Inflammatory macrophage treated with lipopolysaccharide for 4 hours (primary cell): ENCODE data around the gene OGDHL.
"Not testable (repeated sequence)": the region's sequence is repeated elsewhere in the genome, so short reads cannot be mapped to it uniquely, and the experiment has no call there.

Experiments used
- DNase-seq: peaks from one replicate; pipeline ENCODE4 v3.0.0-alpha.2; 2020

Gene OGDHL

GRCh38 chr10:49738616-49739360 lies 23.3 kb downstream of the OGDHL start:
- DNase-seq = no peak

GRCh38 chr10:49737474-49738201 lies 24.5 kb downstream of the OGDHL start:
- no peak for DNase-seq

DNA sequence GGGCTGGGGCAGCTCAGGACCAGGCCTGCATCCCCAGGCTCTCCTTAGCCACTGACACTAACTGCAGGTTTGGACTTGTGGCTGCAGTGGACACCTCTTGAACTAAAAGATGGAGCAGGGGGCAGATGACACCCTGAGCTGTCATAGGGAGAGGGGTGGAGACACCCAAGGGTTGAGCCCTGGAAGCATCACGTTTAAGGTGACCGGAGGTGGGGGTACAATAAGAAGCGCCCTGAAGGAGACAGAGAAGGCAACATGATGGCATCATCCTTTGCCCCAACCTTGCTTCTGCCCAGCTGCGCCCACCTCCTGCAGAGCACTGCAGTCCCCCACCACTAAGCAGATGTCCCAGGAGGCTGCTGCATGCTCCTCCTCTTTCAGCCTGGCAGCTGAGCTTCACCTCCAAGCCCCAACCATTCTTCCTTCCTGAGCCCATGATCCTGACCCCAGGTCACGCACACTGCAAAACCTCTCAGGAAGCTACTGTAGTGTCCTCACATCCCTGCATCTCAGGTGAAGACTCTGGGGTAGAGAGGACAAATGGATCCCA lies 25.5 kb downstream of the OGDHL start:
- no peak for DNase-seq

DNA sequence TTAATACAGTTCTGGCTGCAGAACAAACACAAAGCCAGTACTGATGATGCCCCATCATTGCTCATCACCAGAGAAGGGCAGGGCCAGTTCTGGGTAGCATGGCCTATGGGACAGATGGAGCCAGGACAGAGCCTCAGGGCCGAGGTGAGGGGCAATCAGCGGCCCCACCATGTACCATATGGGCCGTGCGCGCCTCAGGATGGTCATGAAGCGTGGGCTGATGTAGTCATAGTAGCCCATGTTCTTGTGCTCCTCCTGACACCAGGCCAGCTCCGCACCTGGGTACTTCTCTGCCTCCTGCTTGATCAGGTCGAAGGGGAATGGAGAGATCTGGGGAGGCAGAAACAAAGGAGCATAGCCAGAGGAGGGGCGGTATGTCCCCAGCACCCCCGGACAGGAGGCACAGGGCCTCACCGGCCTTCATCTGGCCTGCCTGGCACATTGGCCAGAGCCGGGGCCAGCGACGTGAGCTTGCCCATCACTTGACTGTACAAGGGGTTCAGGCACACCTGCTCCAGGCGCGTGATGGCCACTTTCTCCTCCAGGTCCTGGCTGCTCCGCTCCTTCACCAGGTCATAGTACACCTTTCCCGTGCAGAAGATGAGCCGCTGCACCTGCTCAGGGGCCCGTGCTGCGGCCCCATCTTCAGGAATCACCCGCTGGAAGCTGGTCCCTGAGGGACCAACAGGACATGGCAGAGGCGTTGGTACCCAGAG lies 26.1 kb downstream of the OGDHL start:
- DNase-seq = no peak

DNA sequence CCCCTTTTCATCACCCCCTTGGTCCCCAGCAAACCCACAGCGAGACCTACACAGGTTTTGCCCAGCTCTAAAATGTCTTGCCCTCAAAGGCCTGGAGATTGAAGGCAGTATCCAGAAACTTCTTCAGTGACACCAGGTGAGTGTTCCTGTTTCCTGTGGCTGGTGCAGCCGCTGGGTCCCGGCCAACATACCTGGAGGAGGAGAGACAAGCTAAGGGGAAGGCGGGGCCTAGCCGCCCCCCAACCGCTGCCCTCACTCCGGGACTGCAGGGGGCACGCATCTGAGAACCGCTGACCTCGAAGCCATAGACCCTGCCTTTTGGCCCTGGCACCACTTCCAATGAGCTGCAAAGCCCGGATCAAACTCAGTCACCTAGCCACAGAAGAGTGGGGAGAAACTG lies 27.0 kb downstream of the OGDHL start:
- no peak for DNase-seq

- no peak for DNase-seq
Observed at GRCh38 chr10:49734676-49735075, 27.4 kb downstream of the OGDHL start.

DNA sequence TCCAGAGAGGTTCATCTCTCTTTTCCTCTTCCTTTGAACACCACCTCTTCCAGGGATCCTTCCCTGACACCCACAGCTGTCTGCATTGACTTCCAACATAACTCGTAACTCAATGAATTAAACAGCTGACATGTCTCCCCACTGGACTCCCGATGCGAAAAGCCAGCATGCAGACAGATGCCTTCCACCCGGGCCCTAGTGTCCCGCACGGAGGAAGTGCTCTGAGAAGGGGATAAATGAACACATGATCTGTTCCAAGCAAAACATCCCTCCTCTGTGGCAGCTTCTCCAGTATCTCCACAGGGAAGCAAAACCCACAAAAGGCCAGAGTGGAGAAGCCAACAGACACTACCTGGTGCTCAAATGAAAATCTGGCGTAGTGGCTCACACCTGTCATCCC lies 28.3 kb downstream of the OGDHL start:
- DNase-seq = no peak

DNA sequence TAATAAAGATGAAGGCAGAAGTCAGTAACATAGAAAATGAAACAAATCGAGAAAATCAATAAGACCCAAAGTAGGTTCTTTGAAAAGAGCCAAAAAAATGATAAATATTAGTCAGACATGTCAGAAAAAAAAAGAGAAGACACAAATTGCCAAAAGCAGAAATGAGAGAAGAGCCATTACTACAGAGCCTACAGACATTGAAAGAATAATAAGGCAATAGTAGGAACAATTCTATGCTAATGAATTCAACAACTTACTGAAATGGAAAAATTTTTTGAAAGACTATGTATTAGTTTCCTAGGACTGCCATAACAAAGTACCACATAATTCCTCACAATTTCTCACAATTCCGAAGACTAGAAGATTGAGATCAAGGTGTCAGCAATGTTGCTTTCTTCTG lies 35.5 kb downstream of the OGDHL start:
- no peak for DNase-seq

- not testable (repeated sequence) for DNase-seq
Observed at GRCh38 chr10:49715157-49715556, 47.0 kb downstream of the OGDHL start.

DNA sequence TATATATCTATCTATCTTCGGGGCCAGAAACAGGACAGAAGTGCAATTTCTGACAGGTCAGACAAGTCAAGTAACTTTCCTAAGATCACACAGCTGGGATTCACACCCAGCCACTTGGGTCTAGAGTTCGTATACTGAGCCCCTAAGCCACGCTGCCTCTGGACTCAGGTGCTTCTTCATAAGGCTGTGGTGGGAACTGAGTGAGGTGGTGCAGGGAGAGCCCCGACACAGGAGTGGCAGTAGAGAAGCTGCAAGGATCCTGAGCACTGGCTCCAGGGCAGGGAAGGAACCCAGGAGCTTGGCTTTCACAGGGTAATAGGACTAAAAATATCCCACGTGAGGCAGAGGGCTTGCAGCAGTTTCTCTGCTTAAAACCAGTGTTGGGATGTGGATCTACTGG lies 48.9 kb downstream of the OGDHL start:
- no peak for DNase-seq

GRCh38 chr10:49711481-49711880 lies 50.6 kb downstream of the OGDHL start:
- no peak for DNase-seq

DNA sequence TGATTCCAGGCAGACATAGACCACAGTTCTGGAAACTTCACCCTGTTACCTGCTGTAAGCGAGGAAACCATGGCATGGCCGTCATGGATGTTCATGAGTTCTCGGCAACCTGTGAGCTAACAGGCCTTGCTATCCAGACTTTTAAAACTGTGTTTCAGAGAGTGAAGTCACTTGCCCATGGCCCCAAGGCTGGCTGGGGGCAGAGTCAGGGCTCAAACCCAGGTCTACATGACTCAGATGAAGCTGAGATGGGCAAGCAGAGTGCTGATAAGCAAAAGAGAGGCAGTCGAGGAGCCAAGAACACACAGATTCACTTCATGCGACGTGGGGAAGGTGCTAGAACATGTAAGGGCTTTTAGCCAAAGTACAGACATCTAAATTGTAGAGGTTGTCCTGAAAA lies 51.2 kb downstream of the OGDHL start:
- DNase-seq = no peak

- DNase-seq = no peak
Observed at GRCh38 chr10:49709934-49710333, 52.2 kb downstream of the OGDHL start.

GRCh38 chr10:49707585-49707984 lies 54.5 kb downstream of the OGDHL start:
- no peak for DNase-seq

DNA sequence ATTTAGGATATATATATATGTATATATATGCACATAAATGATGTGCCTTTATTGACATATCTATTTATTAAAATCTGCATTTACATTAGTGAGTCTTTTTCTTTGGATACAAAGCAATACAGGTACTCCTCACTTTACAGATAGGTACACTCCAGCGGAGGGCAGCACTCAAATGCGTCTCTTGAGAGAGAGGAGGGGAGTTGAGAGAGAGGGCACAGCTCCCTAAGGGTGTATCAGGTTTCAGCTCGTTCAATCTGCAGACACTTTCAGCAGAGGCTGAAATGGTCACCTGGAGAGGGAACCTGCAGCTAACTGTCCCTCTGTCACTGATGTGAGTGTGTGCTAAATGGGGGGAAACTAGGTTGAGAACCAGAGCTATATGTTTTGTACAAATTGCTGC lies 61.1 kb downstream of the OGDHL start:
- no peak for DNase-seq

DNA sequence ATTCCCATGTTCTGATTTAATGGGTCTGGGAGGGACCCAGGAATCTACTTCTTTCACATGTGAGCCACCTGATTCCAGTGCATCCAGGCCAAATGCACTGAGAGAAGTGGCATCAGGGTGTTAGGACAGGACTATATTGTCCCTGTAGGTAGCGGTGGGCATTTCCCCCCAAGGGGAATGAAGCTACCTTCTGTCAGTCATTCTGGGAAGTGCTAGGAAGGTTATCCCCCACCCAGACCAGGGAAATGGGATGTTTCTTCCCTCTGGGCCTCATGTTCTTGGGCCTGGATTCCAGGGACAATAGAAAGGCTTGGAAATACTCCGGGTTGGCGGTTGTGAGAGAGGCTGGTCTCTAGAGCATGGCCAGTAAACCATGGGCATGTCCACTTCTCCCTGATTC lies 61.9 kb downstream of the OGDHL start:
- DNase-seq = no peak

DNA sequence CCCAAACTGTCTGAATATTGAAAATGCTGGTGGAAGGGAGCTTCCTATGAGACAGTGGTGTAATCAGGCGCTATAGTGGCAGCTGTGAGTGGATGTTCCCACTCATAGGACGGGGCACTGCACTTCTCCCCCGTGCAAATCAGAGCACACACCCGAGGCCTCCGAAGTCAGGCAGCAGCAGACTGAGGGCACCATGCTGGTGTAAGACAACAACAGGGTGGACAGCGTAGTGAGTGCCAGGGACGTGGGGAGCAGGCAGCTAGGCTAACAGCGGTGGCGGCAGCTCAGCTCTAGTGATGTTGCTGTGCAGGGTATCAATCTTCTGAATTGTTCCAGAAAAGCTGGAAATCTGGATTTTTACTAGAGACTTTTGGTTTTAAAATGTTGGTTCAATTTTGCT lies 63.4 kb downstream of the OGDHL start:
- DNase-seq = no peak

DNA sequence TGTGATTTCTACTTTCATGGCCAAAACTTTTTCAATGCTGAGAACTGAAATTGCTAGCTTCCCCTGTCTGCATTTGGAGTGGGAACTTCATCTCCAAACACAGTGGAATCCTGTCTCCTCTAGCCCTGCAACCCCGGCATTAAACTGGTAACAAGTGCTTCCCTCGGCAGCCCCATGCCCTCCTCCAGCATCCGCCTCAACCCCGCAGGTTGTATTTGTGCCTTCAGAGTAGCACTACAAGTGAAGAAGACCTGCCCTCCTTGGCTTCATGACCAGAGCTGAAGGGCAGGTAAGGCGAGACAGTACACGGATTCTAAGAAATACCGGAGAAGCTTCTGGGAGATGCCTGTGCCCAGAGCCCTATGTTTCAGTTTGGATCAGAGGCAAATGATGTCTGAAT lies 65.8 kb downstream of the OGDHL start:
- DNase-seq = no peak

GRCh38 chr10:49694466-49694865 lies 67.7 kb downstream of the OGDHL start:
- DNase-seq = no peak

DNA sequence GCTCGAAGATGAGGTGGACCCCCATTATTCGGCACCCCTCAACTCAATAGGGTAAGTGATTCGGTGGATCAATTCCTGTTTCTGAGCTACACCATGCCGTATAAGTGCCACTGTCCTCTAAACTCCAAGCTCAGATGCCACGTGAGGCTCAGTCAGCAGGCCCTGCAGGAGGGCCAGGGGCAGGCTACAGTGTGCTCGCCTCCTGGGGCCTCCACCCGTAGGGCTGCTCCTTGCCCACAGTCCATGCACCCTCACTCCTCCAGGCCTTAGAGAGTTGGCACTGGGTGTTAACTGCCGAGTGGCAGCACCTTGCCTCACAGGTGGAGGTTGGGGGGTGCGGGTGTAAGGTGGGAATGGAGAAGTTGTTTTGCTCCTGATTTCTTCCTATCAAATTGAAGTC lies 70.5 kb downstream of the OGDHL start:
- DNase-seq = no peak

DNA sequence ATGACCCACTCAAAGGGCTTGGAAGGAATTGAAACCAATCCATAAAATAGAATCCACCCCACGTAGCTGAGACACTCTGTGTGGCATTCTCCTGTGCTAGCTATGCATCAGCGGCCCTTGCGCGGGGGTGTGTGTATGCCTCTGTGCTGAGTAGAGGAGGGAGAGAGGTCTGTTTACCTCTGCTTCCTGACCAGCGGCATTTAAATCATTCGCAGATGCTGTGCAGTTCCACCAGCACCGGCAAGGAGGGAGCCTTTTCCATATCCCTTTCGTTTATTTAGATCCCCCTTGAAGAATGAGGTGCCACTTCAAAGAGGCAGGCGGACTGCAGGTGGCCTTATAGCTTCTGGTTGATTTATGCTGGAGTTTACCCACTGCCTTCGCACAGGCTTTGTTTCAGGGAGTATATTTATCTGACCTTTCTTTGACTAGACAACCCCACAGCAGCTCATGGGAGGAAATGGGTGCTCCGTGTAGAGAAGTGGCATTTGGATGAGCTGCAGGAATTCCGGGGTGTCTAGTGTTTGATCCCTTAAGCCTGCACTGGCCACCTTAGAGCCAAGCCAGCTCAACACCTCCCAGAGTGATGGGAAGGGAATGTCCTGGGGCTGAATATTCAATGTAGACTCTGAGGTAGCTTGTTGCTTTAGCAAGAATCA lies 71.3 kb downstream of the OGDHL start:
- DNase-seq = no peak

GRCh38 chr10:49689882-49690510 lies 72.1 kb downstream of the OGDHL start:
- no peak for DNase-seq

GRCh38 chr10:49688920-49689319 lies 73.2 kb downstream of the OGDHL start:
- DNase-seq = no peak
